GM19043 (cell line): ENCODE data around the gene UBE3B.

Source experiments
- ATAC-seq: cut with Tn5 transposase; IDR thresholded peaks from one replicate; pipeline ENCODE4 v1.9.1; 2021; ENCODE audit warnings: low read depth; ENCODE audit not compliant: unreplicated experiment

Gene UBE3B

DNA sequence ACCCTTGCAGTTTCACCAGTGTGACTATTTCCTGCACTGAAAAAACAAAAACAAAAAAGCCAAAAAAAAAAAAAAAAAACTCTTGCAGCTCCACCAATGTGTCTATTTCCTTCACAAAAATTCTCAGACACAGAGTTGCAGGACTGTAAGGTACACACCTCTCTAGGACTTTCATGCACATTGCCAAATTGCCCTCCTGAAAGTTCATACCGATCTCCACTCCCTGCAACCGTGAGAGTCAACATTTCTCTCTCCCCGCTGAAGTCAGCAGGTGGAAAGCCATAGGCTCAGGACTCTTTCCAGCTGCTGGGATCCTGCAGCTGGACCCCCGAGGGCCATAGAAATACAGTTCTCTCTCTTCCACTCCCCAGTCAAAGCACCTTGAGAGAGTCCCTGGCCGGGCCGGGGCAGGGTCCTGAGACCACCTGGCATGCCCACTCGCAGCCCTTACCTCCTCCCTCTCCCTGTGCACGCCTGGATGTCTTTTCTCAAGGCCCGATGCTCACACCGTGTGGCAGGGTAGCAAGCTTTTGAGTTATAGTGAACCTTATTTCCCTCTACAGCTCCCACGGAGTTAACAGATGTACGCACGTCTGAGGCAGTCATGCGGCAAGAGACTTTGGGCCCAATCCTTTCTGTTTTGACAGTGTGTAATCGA lies 72.3 kb downstream of the UBE3B start:
- ATAC-seq = no peak

DNA sequence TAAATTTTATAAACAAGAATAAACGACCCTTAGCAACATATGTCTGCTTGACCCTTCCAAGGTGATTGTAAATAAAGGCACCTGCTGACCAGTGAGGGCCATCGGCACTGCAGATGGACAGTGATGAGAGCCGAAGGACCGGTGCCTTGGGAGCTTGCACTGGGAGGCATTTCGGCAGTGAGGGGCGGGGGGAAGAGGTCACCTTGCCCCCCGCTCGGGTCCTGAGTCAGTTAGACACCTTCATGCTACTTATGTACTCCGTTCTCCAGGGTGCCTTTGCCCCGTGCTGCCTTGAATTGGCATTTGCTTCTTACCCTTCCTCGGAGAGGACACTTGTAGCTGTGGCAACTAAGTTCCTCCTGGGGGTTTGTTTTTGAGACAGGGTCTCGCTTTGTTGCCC lies 72.8 kb downstream of the UBE3B start:
- no peak for ATAC-seq

DNA sequence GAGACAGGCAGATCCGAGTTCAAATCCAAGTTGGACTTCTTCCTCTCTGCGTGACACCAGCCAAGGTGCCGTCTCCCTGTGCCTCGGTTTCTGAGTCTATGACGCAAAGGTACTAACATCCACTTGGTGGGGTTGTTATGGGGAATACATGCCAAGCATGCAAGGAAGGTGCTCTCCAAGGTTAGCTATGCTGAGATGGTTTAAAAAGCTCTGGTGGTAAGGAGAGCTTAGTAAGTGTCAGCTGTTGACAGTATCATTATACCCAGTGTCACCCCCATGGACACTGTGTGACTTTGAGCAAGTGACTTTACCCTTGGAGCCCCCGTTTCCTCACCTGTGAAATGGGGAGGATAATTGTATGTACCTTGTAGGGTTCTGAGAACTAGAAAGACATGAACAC lies 73.7 kb downstream of the UBE3B start:
- ATAC-seq = no peak

DNA sequence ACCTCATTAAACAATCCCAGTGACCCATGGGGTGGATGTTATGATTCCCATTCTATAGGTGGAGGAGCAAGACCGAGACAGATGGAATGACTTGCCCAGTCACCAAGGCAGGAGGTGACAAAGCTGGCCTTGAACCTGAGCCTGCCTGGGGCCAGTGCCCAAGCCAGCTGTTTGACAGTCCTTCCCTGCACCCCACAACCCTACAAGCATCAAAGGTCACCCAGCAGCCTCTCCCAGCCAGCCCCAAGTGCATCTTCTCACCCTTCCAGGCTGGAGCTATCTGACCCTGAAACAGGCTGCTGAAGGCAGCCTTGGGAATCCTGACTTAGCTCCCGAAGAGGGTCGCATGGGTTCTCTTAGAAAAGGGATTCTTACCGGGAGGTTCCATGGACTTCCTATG lies 75.5 kb downstream of the UBE3B start:
- no peak for ATAC-seq

DNA sequence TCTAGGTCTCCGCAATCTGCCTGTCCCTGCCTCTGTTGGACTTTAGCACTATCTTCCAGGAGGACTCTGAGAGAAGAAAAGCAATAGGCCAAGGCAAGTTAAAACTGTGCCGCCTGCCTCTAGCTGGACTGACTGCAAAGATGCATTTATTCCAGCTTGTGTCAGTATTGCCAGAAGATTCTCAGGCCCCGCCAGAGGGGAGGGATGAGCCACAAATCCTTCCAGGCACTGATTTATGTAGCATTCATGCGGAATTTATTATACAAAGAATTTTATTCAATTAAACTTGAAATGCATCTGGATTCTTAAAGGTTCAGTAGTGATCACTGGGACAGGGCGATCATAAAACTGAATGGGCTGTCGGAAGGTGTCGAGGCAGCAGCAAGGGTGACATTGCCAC lies 76.0 kb downstream of the UBE3B start:
- ATAC-seq = no peak

DNA sequence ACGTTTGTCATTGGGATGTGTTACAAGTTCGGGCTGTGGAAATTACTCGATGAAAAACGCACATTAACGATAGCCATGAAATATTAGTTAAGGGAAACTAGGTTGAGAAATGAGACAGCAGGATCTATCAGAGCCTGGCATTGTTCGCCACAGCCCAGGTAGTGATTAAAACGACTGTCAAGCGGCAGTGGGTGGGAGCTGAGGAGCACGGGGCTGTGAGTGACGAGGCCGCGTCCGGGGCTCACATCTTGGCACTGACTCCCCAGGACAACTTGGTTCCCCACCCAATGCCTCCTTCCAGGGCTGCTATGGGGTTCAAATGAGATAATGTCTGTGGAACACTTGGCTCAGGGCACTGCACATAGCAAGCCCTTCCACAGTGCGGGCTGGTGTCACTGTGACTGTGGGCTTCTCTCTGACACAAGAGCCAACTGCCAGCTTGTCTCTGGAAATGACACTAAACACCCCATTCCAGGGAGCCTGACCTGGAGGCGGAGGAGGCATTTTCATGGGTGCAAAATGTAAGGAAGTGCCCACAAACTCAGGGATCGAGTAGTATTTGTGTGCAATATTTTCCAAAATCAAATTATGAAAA lies 76.6 kb downstream of the UBE3B start:
- ATAC-seq = no peak

DNA sequence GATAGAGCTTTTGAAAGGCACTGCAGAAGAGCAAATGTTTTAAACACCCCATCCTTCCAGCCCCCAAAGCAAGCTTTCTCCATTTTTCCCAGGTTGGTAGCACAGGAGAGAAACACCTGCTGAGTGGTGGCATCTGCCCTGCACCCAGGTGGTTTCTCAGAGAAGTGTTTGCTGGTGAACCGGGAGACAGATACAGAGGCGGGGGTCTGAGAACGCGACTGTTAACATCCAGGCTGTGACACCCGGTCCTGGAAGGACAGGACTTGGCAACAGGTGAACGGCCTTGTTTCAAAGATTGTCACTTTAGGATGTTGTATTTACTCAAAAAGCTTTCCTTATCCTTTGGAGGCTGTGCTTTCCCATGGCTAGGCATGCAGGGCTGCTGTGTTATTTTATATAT lies 77.3 kb downstream of the UBE3B start:
- ATAC-seq = no peak

DNA sequence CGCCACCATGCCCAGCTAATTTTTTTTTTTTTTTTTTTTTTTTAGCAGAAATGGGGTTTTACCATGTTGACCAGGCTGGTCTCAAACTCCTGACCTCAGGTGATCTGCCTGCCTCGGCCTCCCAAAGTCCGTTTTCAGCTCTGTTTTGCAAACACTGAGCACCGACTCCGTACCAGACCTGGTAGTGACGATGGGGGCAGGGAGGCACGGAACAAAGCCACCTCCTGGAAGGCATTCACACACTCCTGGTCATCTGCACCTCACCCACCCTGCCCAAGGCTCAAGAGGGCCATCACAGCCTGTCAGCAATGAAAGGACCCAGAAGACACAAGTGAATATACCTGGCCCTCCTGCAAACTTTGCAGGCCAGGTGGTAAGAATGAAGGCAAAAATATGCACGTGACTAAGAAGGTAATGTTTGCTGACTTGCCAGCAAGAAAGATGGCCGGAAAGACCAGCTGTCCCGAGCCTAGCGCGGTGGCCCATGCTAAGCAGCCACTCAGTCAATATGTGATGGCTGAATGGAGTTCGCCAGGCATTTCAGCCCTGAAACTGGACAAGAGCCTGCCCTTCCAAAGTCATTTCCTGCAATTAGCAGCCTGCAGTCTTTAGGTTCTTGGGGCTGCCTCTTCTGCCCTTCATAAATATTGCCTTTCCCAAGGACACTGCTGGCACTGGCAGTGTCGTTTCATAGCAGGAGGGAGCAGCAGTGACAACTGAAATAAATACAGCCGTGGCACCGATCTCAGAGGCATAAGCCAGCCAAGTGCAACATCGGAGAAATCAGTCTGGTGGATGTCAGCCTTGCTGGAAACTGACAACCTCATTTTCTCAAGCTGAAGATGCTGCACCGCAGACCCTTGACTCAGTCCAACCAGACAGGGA lies 78.2 kb downstream of the UBE3B start:
- ATAC-seq = no peak

DNA sequence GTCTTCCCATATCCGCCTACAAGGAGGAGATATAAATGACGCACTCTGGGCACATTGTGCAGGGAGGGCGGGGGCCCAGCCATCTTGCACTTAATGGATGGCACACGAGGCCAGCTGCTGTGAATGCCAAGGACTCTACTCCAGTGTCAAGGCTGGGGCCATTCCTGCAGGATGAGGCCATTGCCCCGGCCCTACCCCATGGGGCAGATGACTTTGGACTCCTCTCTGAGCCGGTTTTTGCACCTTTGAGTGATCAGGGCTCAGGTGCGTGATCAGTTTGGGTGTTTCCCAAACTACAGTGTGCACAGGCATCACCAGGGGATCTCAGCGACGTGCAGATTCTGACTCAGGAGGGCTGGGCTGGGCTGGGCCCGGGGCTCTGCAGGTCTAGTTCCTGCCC lies 79.8 kb downstream of the UBE3B start:
- no peak for ATAC-seq

DNA sequence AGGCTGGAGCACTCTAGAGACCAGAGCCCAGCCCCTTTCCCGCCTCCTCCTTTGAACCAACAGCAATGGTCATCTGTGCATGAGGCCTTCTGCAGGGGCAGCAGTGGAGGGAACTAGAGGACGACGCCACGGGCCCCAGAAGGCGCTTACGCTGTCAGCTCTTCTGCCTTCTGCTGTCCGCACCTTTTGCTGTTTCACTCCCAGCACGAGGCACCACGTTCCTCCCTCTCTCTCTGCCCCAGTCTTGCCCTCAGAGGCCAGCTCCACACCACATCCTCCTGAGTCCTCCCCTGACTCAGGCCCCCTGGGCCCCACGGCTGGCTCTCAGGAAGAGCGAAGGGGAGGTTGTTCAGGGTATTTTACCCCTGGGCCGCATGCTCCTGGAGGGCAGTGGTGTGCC lies 80.4 kb downstream of the UBE3B start:
- ATAC-seq = no peak

DNA sequence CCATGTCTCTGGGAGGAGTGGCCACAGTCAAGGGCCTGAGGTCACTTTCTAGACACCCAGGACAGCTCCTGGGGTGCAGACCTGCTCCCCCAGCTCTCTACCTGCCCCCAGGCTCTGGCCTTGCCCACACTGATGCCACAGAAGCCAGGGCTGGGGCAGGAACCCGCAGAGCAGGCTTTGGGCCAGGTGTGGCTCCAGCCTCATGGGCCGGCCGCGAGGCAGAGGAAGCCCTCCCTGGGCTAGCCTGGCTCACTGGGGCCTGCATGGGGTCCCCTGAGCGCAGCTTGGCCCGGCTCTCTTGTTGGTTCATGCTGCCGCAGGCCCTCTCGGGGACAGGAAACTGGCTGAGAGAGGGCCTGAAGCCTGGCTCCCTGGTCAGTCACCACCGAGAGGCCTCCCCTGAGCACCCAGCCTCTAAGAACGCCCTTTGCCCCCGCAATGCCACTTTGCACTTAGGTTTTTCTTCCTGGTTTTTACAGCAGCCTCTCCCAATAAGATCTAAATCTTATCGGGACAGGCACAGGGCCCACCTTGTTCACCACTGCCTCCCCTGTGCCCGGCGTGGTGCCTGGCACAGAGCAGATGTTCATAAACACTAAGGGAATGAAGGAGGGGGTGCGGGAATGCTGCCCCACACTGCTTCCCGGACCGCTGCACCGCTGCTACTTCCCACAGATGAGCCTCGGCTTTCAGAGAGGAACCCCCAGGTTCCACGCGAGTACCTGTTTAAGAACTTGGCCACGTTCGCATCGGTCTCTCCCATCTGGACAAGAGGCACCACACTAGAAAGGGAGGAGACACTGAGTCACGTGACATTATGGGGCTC lies 81.2 kb downstream of the UBE3B start:
- no peak for ATAC-seq

DNA sequence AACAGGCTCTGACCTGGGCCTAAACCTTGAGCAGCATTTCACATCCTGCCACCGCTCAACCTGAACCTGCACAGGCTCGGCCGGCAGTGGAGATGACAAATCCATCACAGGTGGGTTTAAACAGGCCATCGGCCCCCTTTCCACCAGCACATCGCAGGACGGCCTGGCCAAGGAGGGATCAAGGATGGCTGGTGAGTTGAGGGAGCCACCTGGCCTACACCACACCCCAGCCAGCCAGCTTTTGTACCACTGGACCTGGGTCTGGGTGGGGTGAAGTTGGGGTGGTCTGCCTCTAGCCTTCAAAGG lies 81.7 kb downstream of the UBE3B start:
- ATAC-seq = no peak

DNA sequence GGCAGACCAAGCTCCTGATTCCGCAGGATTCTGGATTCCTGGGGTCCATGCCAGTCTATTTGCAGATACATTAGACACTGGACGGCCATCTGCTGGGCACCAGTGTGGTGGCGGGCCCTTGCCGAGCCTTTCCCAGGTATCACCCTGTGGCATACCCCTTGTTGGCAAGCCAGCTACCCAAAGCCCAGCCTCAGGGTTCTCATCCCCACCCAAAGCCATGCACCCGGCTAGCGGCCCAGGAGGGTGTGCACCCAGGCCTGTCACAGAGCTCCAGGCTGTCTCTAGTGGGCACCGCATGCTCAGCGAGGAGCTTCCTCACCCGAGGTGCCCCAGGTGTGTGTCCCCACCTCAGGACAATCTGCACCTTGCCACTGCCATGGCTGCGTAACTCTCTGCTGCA lies 82.2 kb downstream of the UBE3B start:
- ATAC-seq = no peak

DNA sequence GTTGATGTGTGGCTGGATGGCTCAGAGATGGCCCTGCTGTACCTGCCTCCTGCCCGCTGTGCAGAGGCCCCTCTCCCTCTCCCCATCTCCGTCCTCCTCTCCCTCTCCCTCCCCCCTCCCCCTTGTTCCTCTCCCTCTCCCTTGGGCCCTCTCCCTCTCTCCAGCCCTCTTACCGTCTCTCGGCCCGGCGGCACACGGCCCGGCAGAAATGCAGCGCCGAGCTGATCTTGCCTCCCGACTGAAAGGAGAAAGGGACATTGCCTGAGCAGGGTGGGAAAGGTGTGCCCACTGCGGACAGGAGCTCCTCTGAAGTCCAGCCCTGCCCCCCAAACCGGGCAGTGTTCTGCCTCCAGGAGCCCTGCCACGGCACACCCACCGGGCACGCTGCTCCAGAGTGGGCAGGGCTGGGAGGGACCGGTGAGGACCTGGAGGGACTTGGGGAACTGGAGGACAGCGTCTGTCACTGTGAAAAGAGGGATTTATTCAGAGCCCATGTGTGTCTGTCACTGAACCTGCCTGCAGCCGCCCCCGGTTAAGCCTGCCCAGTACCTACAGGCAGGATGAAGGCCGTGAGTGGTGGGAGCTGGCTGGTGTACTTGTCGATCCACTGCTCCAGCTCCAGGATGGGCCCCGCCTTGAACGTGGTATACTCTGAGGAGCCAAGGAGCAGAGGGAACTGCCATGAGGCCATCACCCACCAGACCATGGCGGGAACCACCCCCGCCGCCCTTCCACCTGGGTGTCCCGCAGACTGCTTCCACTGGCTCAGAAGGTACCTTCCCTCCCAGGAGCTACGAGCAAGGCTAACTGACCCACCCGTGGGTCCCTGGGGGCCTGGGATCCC lies 83.7 kb downstream of the UBE3B start:
- ATAC-seq = no peak

DNA sequence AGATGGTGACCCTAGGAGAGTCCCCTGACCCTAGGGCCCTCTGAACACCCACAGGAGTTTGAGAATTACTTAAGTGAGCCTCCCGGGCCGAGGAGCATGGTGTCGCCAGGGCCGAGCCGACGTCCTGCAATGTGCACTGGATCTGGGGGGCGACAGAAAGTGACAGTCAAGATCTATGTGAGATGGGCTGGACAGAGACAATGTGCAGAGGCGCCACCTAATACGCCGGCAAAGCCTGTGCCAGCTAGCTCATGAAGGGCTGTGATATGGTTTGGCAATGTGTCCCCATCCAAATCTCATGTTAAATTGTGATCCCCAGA lies 84.2 kb downstream of the UBE3B start:
- no peak for ATAC-seq

DNA sequence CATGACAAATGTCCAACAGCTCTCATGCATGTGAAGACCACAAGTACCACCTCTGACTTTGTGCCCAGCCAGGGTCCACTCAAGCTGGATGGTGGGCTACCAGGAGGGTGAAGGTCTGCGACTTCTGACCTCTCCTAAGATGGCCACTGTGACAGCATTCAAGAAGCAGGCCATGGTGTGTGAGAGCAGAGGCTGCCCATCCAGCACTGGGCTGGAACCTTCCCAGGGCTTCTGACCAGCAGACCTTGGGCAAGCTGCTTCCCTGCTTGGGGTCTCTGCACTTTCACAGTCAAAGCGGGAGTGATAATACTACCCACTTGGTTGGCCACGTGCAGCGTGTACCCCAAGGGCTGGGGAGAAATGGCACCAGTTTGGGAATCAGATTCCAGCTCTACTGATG lies 85.4 kb downstream of the UBE3B start:
- ATAC-seq = no peak

DNA sequence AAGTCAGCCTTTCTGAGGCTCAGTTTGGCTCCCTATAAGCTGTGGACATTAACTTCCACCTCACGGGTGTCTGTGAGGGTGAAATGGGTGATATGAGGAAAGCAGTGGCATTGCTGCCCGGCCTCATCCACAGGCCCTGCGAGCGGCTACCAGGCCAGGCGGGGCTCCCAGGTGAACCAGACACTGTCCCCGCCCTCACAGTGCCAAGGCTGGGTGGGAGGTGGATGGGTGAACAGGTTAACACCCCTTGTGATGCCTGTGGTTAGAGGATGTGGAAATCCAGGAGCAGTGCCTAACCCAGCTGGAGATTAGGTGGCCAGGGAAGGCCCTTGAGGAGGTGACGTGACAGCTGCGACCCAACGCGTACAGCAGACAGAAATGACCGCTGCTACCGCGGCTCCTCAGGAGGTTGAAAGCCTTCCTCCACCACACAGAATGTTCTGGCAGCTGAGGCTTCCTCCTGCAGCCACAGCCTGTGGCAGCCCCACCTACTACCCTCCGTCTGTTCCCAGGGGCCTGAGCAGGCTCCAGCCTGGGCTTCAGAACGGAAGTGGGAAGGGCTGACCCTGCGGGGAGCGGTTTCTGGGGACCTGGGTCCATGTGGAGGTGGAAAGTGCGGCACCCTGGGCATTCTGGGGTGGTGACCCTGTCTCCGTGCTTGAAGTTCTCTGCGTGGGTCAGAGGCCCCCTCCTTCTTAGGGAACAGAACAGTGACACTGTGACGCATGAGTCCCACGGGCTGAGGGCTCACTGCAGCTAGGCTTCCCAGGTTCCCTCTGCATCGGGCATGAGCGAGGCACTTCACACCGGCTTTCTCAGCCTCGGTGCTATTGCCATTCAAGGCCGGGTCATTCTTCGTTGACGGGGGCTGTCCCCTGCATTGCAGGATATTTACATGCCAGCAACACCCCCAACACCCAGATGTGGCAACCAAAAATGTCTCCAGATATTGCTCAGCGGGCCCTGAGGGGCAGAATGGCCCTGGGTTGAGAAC lies 86.2 kb downstream of the UBE3B start:
- no peak for ATAC-seq

DNA sequence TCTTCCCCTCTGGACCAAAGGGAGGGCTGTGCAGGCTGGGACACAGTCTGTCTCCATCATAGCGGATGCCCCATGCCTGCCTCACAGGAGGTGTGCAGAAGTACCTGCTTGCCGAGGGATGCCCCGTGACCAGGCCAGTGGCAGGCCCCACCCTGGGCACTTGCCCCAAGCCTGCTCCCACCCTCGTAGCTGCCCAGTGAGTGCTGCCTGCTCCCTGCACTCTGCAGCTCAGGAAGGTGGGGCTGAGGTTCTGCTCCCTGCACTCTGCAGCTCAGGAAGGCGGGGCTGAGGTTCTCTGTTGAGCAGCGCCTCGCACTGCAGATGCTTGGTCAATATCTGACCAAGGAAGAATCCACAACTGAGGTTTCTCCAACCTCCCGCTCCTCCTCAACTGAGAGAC lies 89.0 kb downstream of the UBE3B start:
- ATAC-seq = no peak

DNA sequence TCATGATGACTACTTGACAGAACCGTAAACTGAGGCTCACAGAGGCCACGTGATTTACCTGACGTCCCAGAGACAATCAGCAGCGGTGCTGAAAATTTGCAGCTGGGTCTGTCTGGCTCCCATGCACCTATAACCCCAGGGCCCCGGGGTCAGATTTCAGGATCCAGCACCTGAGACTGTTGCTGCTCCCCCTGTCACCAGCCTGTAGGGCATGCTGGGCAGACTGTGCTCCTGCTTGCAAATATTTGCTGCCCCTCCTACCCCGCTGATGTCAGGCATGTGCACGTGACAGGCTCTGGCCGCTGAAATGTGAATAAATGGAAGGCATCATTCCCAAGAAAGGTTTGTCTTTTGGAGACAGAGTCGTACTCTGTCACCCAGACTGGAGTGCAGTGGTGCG lies 89.9 kb downstream of the UBE3B start:
- ATAC-seq = no peak
